A549 (cell line): ENCODE results near the gene HADHA. TPM values are rescaled to one million over a fixed set of nuclear protein-coding genes. Genes with fewer than 3 reads are reported as not detected.
A peak's percentile ranks its signal among the peaks of the same experiment; 100 is the strongest.

ENCODE experiments used
- ATAC-seq, 2 experiments: fragments of 200-7000 bp in 1 of 2; fragments of >200 bp in 1 of 2; cut with Nextera tagmentation in 1 of 2; cut with Tn5 transposase in 1 of 2; 3 replicates each; pipeline versions ENCODE4 v1.8.0 to v1.9.1; 2018 to 2020; ENCODE audit warnings: mild to moderate bottlenecking in 1 of 2, moderate library complexity in 1 of 2
- CTCF ChIA-PET: fragments of 300-600 bp; sonication (Branson Sonifier 250); formaldehyde crosslinking; extraction: SDS; loops from one replicate; lab custom pipeline; 2021; ENCODE audit warnings: antibody characterized with exemption, inconsistent platforms; lab: Yijun Ruan, JAX
- POLR2A ChIA-PET: fragments of 350-600 bp; formaldehyde crosslinking; extraction: SDS; loops from one replicate; lab custom pipeline; 2021; ENCODE audit warnings: antibody characterized with exemption, inconsistent platforms; lab: Yijun Ruan, JAX
- DNase-seq, 2 experiments: peaks; one replicate each; pipeline versions ENCODE4 v3.0.0 to v3.0.0-alpha.2; 2011 to 2016; ENCODE audit warnings: low read depth in 1 of 2, low spot score in 1 of 2
- FAIRE-seq: peaks from 2 replicates; lab custom pipeline; 2011; peaks lifted over from hg19 to GRCh38; lab: Jason Lieb, UNC
- H3K27ac ChIP-seq, 2 experiments: fragments of >200 bp; sonication (Bioruptor Twin); formaldehyde crosslinking; 3 replicates each; pipeline ENCODE4 v1.5.1; 2016 to 2017
- H3K4me1 ChIP-seq: fragments of >200 bp; sonication (Bioruptor Twin); formaldehyde crosslinking; 3 replicates; pipeline ENCODE4 v1.6.1; 2016
- H3K4me2 ChIP-seq: fragments of >200 bp; sonication (Bioruptor Twin); formaldehyde crosslinking; 3 replicates; pipeline ENCODE4 v1.6.1; 2016
- H3K4me3 ChIP-seq: fragments of >200 bp; sonication (Bioruptor Twin); formaldehyde crosslinking; 3 replicates; pipeline ENCODE4 v1.5.1; 2016
- H3K9me3 ChIP-seq: fragments of >200 bp; sonication (Bioruptor Twin); formaldehyde crosslinking; 3 replicates; pipeline ENCODE4 v1.6.1; 2016
- CEBPB ChIP-seq, 2 experiments: fragments of >200 bp in 1 of 2; sonication (Bioruptor Twin) in 1 of 2; formaldehyde crosslinking in 1 of 2; IDR thresholded peaks; 2 replicates each; pipeline ENCODE4 v1.6.1; 2012 to 2016
- FOSB ChIP-seq: fragments of 250-450 bp; sonication (Bioruptor Pico); IDR thresholded peaks from 2 replicates; pipeline ENCODE4 v1.5.0; 2020; ENCODE audit warnings: mild to moderate bottlenecking, moderate library complexity
- HEYL ChIP-seq: fragments of 250-450 bp; sonication (Bioruptor Pico); IDR thresholded peaks from 2 replicates; pipeline ENCODE4 v1.8.0; 2021; ENCODE audit warnings: mild to moderate bottlenecking, moderate library complexity
- HOXB13 ChIP-seq: fragments of 250-450 bp; sonication (Bioruptor Pico); IDR thresholded peaks from 2 replicates; pipeline ENCODE4 v1.5.0; 2020; ENCODE audit warnings: low read depth, mild to moderate bottlenecking, moderate library complexity
- JUN ChIP-seq, 2 experiments: fragments of >200 bp; sonication (Bioruptor Twin); formaldehyde crosslinking; IDR thresholded peaks; 2 replicates in 1 of 2; 3 replicates in 1 of 2; pipeline ENCODE4 v1.6.1; 2016 to 2017
- KDM5A ChIP-seq: fragments of 200-600 bp; sonication (generic); IDR thresholded peaks from 2 replicates; pipeline ENCODE4 v1.6.1; 2016; ENCODE audit warnings: antibody characterized with exemption, mild to moderate bottlenecking
- MYC ChIP-seq: IDR thresholded peaks from 2 replicates; pipeline ENCODE4 v1.6.1; 2012; ENCODE audit warnings: mild to moderate bottlenecking, inconsistent platforms, low read length, improper control_type of control experiment, borderline replicate concordance
- NFE2L2 ChIP-seq: fragments of 150-350 bp; conservative IDR thresholded peaks from 2 replicates; pipeline ENCODE4 v1.6.1; 2014; ENCODE audit warnings: low read length
- NPAS2 ChIP-seq: fragments of 250-450 bp; sonication (Bioruptor Pico); IDR thresholded peaks from 2 replicates; pipeline ENCODE4 v1.8.0; 2022; ENCODE audit warnings: mild to moderate bottlenecking, moderate library complexity, borderline replicate concordance
- NR3C1 ChIP-seq: fragments of >200 bp; sonication (Bioruptor Twin); formaldehyde crosslinking; IDR thresholded peaks from 3 replicates; pipeline ENCODE4 v1.6.1; 2017
- PHF8 ChIP-seq: fragments of 200-600 bp; sonication (generic); IDR thresholded peaks from 2 replicates; pipeline ENCODE4 v1.6.1; 2016; ENCODE audit warnings: low read depth, mild to moderate bottlenecking, antibody characterized with exemption, moderate library complexity, borderline replicate concordance
- POLR2A ChIP-seq: IDR thresholded peaks from 2 replicates; pipeline ENCODE4 v1.6.1; 2012; ENCODE audit warnings: mild to moderate bottlenecking, low read length
- POLR2AphosphoS2 ChIP-seq: conservative IDR thresholded peaks from 2 replicates; pipeline ENCODE4 v1.6.1; 2012; ENCODE audit warnings: low read length, improper control_type of control experiment, inconsistent platforms
- RAD21 ChIP-seq, 2 experiments: fragments of >200 bp in 1 of 2; sonication (Bioruptor Twin) in 1 of 2; formaldehyde crosslinking in 1 of 2; IDR thresholded peaks in 1 of 2; conservative IDR thresholded peaks in 1 of 2; 2 replicates in 1 of 2; 3 replicates in 1 of 2; pipeline ENCODE4 v1.6.1; 2012 to 2018; ENCODE audit warnings: inconsistent platforms in 1 of 2
- RCOR1 ChIP-seq: fragments of 150-350 bp; IDR thresholded peaks from 2 replicates; pipeline ENCODE4 v1.6.1; 2014; ENCODE audit warnings: antibody characterized with exemption, low read length, low read depth
- RFX5 ChIP-seq: fragments of 450-650 bp; IDR thresholded peaks from 2 replicates; pipeline ENCODE4 v1.7.1; 2014; ENCODE audit warnings: antibody characterized with exemption, mild to moderate bottlenecking, moderate library complexity
- SREBF2 ChIP-seq: fragments of 450-650 bp; IDR thresholded peaks from 2 replicates; pipeline ENCODE4 v1.6.1; 2014; ENCODE audit warnings: mild to moderate bottlenecking, moderate library complexity
- TFCP2L1 ChIP-seq: fragments of 250-450 bp; sonication (Bioruptor Pico); IDR thresholded peaks from 2 replicates; pipeline ENCODE4 v1.5.0; 2021; ENCODE audit warnings: mild to moderate bottlenecking
- TP53 ChIP-seq: fragments of 250-450 bp; sonication (Bioruptor Pico); IDR thresholded peaks from 2 replicates; pipeline ENCODE4 v1.5.0; 2021; ENCODE audit warnings: mild to moderate bottlenecking, moderate library complexity
- ZC3H11A ChIP-seq: fragments of 450-650 bp; IDR thresholded peaks from 2 replicates; pipeline ENCODE4 v1.6.1; 2014; ENCODE audit warnings: antibody characterized with exemption, mild to moderate bottlenecking
- ZFP36 ChIP-seq: fragments of 450-650 bp; IDR thresholded peaks from 2 replicates; pipeline ENCODE4 v1.6.1; 2014; ENCODE audit warnings: borderline replicate concordance; ENCODE audit not compliant: partially characterized antibody
- WGBS: methylation state at CpG from one replicate; pipeline ENCODE4 v1.1.6; 2017; ENCODE audit errors: missing lambda C conversion rate; 5-methylcytosine and 5-hydroxymethylcytosine counted together
- polyA plus RNA-seq, 4 experiments: library from polyadenylated mRNA; depleted of rRNA in 3 of 4; stranded (reverse); fragments of >200 nt; fragmentation: RNase III in 1 of 4; extraction: RNeasy Plus Mini Kit Qiagen cat#74134 plus additional on column Dnase treatment in 1 of 4; gene quantifications; 2 replicates in 3 of 4; 3 replicates in 1 of 4; pipeline ENCODE4 v1.2.3, GENCODE V29; 2011 to 2017
- TF ChIP-seq, protein P1 (sequence below): IDR thresholded peaks from 2 replicates; pipeline ENCODE4 v1.6.1; 2012
- TF ChIP-seq, protein P2 (sequence below): fragments of 150-350 bp; IDR thresholded peaks from 2 replicates; pipeline ENCODE4 v1.6.1; 2014; ENCODE audit warnings: low read depth, mild to moderate bottlenecking, low read length
- TF ChIP-seq, protein P3 (sequence below): IDR thresholded peaks from 2 replicates; pipeline ENCODE4 v1.6.1; 2012; ENCODE audit warnings: low read depth, borderline replicate concordance
- TF ChIP-seq, protein P4 (sequence below): fragments of 250-450 bp; sonication (Bioruptor Pico); IDR thresholded peaks from 2 replicates; pipeline ENCODE4 v1.5.0; 2021; ENCODE audit warnings: mild to moderate bottlenecking, moderate library complexity, borderline replicate concordance

The HADHA gene
- polyA plus RNA-seq, 2 of the 4 experiments (the other 2 are of a cell fraction) = 122 to 174 TPM

DNA sequence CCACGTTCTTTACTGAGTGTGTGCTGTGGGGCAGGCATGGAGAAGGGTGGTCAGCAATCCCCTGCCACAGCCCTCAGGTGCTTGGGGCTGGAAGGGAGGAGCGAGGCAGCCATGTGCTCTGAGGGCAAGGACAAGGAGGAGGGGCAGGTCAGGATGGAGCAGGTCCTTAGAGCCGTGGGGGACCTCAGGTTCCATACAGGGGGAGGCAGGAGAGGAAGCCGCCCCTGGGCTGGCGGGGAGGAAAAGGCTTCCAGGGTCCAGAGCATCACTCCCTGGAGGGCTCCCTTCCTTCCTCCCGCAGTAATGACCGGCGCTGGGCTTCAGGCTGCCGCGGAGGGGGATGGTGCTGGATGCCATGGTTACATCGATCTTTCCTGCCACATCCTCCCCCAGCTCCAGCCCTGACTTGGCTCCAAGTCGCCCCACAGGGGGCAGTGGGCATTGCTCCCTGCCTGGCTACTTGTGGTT lies 65.0 kb downstream of the HADHA start:
- peaks cover 10% of the 10 kb centered on the region; the same call in 1 of the 3 replicates for H3K4me1 ChIP-seq
- no peak overlapping the region; the same call in 1 of the 3 replicates for H3K4me3 ChIP-seq
- H3K9me3 ChIP-seq = no peaks in the 10 kb centered on the region
- no peak for TF ChIP-seq NPAS2 (CRISPR knock-in tag)
- no peak for TF ChIP-seq ZFP36
- TF ChIP-seq ZC3H11A = no peak
- TF ChIP-seq POLR2A = no peak
- no peak for TF ChIP-seq RCOR1
- TF ChIP-seq, protein P1, sequence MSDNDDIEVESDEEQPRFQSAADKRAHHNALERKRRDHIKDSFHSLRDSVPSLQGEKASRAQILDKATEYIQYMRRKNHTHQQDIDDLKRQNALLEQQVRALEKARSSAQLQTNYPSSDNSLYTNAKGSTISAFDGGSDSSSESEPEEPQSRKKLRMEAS = peak; percentile 10; the same call in 1 of the 2 replicates
- no peak for TF ChIP-seq RAD21 (conservative IDR thresholded peaks at IDR 0.05 in 1 of 2, IDR thresholded peaks at IDR 0.05 in 1 of 2)
- no peak for TF ChIP-seq NR3C1
- no peak for TF ChIP-seq KDM5A
- TF ChIP-seq, all 56 proteins: peak for 1
- peak overlapping the region; percentile 68 for H3K4me2 ChIP-seq
- no peak for DNase-seq
- WGBS = 82% methylated on average over 12 of the region's 12 CpGs
- ChIA-PET CTCF (interaction anchor here (0.6 to 1.9 kb wide), 2 partner anchors 8 to 34 kb away, joined by 3 to 6 read pairs; no protein-coding TSS in a partner anchor), POLR2A (no interaction called here)
- ATAC-seq = peak in 1 of 2 experiments; percentile 7; a peak in 3 of 6 replicates
- FAIRE-seq = no peak
- peak overlapping the region in 1 of 2 experiments; percentile 87; a peak in 4 of 6 replicates for H3K27ac ChIP-seq

DNA sequence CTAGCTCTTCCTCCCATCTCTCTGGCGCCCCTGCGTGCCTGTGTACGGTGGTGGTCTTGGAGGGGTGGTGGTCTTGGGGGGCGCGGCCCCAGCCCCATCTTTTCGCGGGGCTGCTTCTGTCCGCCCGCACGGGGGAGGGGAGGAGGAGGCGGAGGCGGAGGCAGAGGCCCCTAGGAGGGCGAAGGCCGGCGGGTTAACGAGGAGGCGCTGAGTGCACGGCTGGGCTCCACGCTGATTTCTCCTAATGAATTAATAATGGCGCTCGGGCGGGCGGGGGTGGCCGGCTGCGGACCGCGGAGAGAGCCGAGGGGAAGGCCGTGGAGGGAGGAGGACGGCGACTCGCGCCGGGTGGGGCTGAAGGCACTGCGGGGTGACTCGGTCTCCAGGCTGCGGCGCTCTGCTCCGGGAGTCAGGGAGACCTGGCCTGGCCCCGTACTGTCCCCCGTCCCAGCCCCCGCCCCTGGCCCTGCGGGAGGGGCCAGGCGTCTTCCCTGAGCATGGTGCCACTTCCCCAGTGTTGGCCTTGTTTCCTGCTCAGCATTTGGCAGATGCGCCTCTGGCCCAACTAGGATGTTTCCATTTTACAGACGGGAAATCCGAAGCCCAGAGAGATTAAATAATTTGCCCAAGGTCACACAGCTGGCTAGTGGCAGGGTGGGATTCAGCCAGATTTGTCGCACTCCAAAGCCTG lies 65.5 kb downstream of the HADHA start:
- peak; percentile 54 to 68; a peak in 5 of 6 replicates for ATAC-seq
- H3K4me1 ChIP-seq = peaks cover 9% of the 10 kb centered on the region; the same call in 1 of the 3 replicates
- TF ChIP-seq, protein P2, sequence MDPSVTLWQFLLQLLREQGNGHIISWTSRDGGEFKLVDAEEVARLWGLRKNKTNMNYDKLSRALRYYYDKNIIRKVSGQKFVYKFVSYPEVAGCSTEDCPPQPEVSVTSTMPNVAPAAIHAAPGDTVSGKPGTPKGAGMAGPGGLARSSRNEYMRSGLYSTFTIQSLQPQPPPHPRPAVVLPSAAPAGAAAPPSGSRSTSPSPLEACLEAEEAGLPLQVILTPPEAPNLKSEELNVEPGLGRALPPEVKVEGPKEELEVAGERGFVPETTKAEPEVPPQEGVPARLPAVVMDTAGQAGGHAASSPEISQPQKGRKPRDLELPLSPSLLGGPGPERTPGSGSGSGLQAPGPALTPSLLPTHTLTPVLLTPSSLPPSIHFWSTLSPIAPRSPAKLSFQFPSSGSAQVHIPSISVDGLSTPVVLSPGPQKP = no peak
- TF ChIP-seq PHF8 (no peak), POLR2A (0 out of 2 replicates have a peak, but pooled peaks have one; percentile 15)
- TF ChIP-seq, protein P1 = 0 out of 2 replicates have a peak, but pooled peaks have one; percentile 3
- TF ChIP-seq, all 56 proteins: peak for 2
- Histone ChIP-seq H3K9me3 (no peaks in the 10 kb centered on the region), H3K4me3 (peak overlapping the region; percentile 44), H3K4me2 (peak overlapping the region; percentile 68), H3K27ac (peak overlapping the region; percentile 54 to 87)
- POLR2A ChIA-PET = no interaction called here
- CTCF ChIA-PET = interaction anchor here (0.6 to 1.9 kb wide), 5 partner anchors 7 to 189 kb away, joined by 3 to 6 read pairs (median 4); no protein-coding TSS in a partner anchor
- FAIRE-seq (no peak), DNase-seq (no peak)
- 55% methylated on average over 39 of the region's 48 CpGs for WGBS

DNA sequence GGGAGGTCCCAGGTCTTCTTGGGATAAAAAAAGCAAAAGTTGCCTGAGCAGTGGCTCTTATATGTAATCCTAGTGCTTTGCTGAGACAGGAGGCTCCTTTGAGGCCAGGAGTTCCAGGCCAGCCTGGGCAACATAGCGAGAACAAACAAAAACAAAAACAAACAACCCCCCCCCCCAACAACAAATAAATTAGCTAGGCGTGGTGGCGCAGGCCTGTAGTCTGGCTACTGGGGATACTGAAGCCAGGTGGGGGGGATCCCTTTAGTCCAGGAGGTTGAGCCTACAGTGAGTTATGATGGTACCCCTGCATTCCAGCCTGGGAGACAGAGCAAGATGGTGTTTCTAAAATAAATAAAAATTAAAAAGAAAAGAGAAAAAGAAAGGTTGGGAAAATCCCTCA lies 66.2 kb downstream of the HADHA start:
- peak overlapping the region; percentile 44 for H3K4me3 ChIP-seq
- no peak for DNase-seq
- H3K4me2 ChIP-seq = peak overlapping the region; percentile 68
- H3K4me1 ChIP-seq = peaks cover 14% of the 10 kb centered on the region; the same call in 1 of the 3 replicates
- H3K9me3 ChIP-seq = no peaks in the 10 kb centered on the region
- POLR2A ChIA-PET = no interaction called here
- CTCF ChIA-PET = interaction anchor here (0.6 to 1.9 kb wide), 5 partner anchors 8 to 230 kb away, joined by 3 to 6 read pairs (median 4); no protein-coding TSS in a partner anchor
- H3K27ac ChIP-seq = peak overlapping the region; percentile 54 to 87; a peak in 5 of 6 replicates
- WGBS = 73% methylated on average over 3 of the region's 3 CpGs
- no peak for ATAC-seq
- FAIRE-seq = no peak
- TF ChIP-seq SREBF2 = no peak
- no peak for TF ChIP-seq TFCP2L1
- TF ChIP-seq, protein P3, sequence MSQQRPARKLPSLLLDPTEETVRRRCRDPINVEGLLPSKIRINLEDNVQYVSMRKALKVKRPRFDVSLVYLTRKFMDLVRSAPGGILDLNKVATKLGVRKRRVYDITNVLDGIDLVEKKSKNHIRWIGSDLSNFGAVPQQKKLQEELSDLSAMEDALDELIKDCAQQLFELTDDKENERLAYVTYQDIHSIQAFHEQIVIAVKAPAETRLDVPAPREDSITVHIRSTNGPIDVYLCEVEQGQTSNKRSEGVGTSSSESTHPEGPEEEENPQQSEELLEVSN = no peak
- TF ChIP-seq, protein P2 = no peak
- no peak for TF ChIP-seq HEYL (CRISPR knock-in tag)
- TF ChIP-seq HOXB13 = no peak
- no peak for TF ChIP-seq MYC
- TF ChIP-seq TP53 (CRISPR knock-in tag) = no peak
- no peak for TF ChIP-seq JUN (IDR thresholded peaks at IDR 0.05)
- TF ChIP-seq POLR2AphosphoS2 = no peak
- TF ChIP-seq CEBPB (IDR thresholded peaks at IDR 0.05) = no peak
- TF ChIP-seq RFX5 = no peak
- no peak for TF ChIP-seq NFE2L2
- TF ChIP-seq, protein P4, sequence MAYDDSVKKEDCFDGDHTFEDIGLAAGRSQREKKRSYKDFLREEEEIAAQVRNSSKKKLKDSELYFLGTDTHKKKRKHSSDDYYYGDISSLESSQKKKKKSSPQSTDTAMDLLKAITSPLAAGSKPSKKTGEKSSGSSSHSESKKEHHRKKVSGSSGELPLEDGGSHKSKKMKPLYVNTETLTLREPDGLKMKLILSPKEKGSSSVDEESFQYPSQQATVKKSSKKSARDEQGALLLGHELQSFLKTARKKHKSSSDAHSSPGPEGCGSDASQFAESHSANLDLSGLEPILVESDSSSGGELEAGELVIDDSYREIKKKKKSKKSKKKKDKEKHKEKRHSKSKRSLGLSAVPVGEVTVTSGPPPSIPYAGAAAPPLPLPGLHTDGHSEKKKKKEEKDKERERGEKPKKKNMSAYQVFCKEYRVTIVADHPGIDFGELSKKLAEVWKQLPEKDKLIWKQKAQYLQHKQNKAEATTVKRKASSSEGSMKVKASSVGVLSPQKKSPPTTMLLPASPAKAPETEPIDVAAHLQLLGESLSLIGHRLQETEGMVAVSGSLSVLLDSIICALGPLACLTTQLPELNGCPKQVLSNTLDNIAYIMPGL = no peak
- no peak for TF ChIP-seq FOSB (CRISPR knock-in tag)
